ENCODE measurements around the gene THRSP.
"Not testable (repeated sequence)": the region's sequence is repeated elsewhere in the genome, so short reads cannot be mapped to it uniquely, and the experiment has no call there.

THRSP gene

DNA sequence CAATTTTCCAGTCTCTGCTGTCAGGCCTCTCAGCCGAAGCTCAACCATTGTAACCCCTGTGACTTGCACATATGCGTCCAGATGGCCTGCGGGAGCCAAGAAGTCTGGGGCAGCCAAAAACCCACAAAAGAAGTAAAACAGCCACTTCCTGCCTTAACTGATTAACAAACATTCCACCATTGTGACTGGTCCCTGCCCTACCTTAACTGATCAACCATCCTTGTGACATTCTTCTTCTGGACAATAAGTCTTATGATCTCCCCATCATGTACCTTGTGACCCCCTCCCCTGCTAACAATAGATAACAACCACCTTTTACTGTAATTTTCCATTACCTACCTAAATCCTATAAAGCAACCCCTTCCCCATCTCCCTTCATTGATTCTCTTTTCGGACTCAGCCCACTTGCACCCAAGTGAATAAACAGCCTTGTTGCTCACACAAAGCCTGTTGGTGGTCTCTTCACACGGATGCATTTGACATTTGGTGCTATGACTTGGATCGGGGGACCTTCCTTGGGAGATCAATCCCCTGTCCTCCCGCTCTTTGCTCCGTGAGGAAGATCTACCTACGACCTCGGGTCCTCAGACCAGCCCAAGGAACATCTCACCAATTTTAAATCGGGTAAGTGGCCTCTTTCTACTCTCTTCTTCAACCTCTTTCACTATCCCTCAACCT lies 17.3 kb downstream of the THRSP start:
- no peak overlapping the region for H3K4me3 ChIP-seq (ENCODE audit: low read length)
- TF ChIP-seq, protein P1, sequence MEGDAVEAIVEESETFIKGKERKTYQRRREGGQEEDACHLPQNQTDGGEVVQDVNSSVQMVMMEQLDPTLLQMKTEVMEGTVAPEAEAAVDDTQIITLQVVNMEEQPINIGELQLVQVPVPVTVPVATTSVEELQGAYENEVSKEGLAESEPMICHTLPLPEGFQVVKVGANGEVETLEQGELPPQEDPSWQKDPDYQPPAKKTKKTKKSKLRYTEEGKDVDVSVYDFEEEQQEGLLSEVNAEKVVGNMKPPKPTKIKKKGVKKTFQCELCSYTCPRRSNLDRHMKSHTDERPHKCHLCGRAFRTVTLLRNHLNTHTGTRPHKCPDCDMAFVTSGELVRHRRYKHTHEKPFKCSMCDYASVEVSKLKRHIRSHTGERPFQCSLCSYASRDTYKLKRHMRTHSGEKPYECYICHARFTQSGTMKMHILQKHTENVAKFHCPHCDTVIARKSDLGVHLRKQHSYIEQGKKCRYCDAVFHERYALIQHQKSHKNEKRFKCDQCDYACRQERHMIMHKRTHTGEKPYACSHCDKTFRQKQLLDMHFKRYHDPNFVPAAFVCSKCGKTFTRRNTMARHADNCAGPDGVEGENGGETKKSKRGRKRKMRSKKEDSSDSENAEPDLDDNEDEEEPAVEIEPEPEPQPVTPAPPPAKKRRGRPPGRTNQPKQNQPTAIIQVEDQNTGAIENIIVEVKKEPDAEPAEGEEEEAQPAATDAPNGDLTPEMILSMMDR (IDR thresholded peaks at IDR 0.05; ENCODE audit: insufficient read depth, low read depth, low read length, missing control alignments): no peak
- DNase-seq (ENCODE audit: low read depth): no peak

GRCh38 chr11:78081583-78081982 lies 17.9 kb downstream of the THRSP start:
- no peak overlapping the region for H3K4me3 ChIP-seq (ENCODE audit: low read length)
- no peak for DNase-seq (ENCODE audit: low read depth)
- TF ChIP-seq, protein P1 (IDR thresholded peaks at IDR 0.05; ENCODE audit: insufficient read depth, low read depth, low read length, missing control alignments): no peak

DNA sequence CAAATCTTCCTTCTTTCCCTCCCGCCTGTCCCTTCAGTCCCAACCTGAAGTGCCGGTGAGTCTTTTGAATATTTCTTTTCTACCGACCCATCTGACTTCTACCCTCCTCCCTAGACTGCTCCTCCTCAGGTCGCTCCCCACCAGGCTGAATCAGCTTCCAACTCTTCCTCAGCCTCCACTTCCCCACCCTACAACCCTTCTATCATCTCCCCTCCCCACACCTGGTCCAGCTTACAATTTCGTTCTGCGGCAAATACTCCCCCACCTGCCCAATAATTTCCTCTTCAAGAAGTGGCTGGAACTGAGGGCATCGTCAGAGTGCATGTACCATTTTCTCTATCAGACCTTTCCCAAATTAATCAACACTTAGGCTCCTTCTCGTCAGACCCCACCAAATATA lies 18.5 kb downstream of the THRSP start:
- no peak overlapping the region for H3K4me3 ChIP-seq (ENCODE audit: low read length)
- DNase-seq (ENCODE audit: low read depth): no peak
- TF ChIP-seq, protein P1 (IDR thresholded peaks at IDR 0.05; ENCODE audit: insufficient read depth, low read depth, low read length, missing control alignments): no peak

- TF ChIP-seq, protein P1 (IDR thresholded peaks at IDR 0.05; ENCODE audit: insufficient read depth, low read depth, low read length, missing control alignments): no peak
- DNase-seq (ENCODE audit: low read depth): no peak
- H3K4me3 ChIP-seq (ENCODE audit: low read length): no peak overlapping the region
Measured at GRCh38 chr11:78083021-78083420, 19.4 kb downstream of the THRSP start.

DNA sequence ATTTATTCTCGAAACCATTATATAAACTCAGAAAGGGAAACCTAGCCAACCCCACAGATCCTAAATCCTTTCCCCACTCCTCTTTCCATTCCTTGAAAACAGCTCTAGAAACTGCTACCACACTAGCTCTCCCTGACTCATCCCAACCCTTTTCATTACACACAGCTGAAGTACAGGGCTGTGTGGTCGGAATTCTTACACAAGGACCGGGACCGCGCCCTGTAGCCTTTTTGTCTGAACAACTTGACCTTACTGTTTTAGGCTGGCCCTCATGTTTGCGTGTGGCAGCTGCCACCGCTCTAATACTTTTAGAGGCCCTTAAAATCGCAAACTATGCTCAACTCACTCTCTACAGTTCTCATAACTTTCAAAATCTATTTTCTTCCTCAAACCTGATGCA lies 20.8 kb downstream of the THRSP start:
- DNase-seq (ENCODE audit: low read depth): peak; percentile 32
- H3K4me3 ChIP-seq (ENCODE audit: low read length): not testable (repeated sequence)

GRCh38 chr11:78085972-78086371 lies 22.3 kb downstream of the THRSP start:
- no peak overlapping the region for H3K4me3 ChIP-seq (ENCODE audit: low read length)

DNA sequence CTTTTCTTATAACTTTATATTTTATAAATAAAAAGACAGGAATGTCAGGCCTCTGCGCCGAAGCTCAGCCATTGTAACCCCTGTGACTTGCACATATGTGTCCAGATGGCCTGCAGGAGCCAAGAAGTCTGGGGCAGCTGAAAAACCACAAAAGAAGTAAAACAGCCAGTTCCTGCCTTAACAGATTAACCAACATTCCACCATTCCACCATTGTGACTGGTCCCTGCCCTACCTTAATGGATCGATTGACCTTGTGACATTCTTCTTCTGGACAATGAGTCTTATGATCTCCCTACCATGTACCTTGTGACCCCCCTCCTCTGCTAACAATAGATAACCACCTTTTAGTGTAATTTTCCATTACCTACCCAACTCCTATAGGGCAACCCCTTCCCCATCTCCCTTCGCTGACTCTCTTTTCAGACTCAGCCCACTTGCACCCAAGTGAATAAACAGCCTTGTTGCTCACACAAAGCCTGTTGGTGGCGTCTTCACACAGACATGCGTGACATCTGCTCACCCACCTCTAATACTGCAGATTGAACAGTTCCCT lies 22.9 kb downstream of the THRSP start:
- H3K4me3 ChIP-seq (ENCODE audit: low read length): not testable (repeated sequence)

More at GRCh38 chr11:78085972-78086371, 22.3 kb downstream of the THRSP start:
- TF ChIP-seq, protein P1 (IDR thresholded peaks at IDR 0.05; ENCODE audit: insufficient read depth, low read depth, low read length, missing control alignments): no peak
- DNase-seq (ENCODE audit: low read depth): no peak

DNA sequence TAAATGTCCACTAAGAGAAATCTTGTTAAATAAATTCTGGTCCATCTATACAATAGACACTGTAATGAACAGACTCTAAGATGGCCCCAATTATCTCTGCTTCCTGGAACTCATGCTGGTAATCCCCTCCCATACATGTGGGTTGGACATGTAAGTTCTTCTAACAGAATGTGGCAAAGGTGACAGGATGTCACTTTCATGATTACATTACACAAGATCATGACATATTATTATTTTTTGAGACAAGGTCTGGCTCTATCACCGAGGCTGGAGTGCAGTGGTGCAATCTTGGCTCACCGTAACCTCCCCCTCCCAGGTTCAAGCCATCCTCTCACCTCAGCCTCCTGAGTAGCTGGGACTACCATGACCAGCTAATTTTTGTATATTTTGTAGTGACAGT lies 30.6 kb downstream of the THRSP start:
- DNase-seq (ENCODE audit: low read depth): no peak
- TF ChIP-seq, protein P1 (IDR thresholded peaks at IDR 0.05; ENCODE audit: insufficient read depth, low read depth, low read length, missing control alignments): no peak
- no peak overlapping the region for H3K4me3 ChIP-seq (ENCODE audit: low read length)

More for the DNA sequence above, 22.9 kb downstream of the THRSP start:
- DNase-seq (ENCODE audit: low read depth): not testable (repeated sequence)
